ENCODE measurements around the gene NADSYN1. TPM values are rescaled to one million over a fixed set of nuclear protein-coding genes. Genes with fewer than 3 reads are reported as not detected.
"Not testable (repeated sequence)": the region's sequence is repeated elsewhere in the genome, so short reads cannot be mapped to it uniquely, and the experiment has no call there.

The NADSYN1 gene
- total and polyA plus RNA-seq, 2 of the 13 experiments (the other 11 are each of a cell fraction or from before 2014, with no cell fraction given), result 35.7 to 51.5 TPM

DNA sequence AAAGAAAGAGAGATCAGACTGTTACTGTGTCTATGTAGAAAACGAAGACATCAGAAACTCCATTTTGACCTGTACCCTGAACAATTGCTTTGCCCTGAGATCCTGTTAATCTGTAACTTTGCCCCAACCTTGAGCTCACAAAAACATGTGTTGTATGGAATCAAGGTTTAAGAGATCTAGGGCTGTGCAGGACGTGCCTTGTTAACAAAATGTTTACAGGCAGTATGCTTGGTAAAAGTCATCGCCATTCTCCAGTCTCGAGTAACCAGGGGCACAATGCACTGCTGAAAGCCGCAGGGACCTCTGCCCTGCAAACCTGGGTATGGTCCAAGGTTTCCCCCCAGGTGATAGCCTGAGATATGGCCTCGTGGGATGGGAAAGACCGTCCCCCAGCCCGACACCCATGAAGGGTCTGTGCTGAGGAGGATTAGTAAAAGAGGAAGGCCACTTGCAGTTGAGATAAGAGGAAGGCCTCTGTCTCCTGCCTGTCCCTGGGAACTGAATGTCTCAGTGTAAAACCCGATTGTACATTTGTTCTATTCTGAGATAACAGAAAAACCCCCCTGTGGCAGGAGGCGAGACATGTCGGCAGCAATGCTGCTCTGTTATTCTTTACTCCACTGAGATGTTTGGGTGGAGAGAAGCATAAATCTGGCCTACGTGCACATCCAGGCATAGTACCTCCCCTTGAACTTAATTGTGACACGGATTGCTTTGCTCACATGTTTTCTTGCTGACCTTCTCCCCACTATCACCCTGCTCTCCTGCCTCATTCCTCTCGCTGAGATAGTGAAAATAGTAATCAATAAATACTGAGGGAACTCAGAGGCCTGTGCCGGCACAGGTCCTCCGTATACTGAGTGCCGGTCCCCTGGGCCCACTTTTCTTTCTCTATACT lies 82.0 kb downstream of the NADSYN1 start (continued):
- TF ChIP-seq ZNF761 (CRISPR knock-in tag; conservative IDR thresholded peaks at IDR 0.05) (0 out of 2 replicates have a peak, but pooled peaks have one; percentile 28), KDM6A (CRISPR knock-in tag; IDR thresholded peaks at IDR 0.05; ENCODE audit: low read depth) (peak; percentile 26; the same call in 1 of the 2 replicates), THAP11 (CRISPR knock-in tag; IDR thresholded peaks at IDR 0.05) (peak; percentile 22; the same call in 1 of the 2 replicates), ZSCAN31 (CRISPR knock-in tag; IDR thresholded peaks at IDR 0.05; ENCODE audit: low read depth) (0 out of 2 replicates have a peak, but pooled peaks have one; percentile 26), NONO (CRISPR knock-in tag; conservative IDR thresholded peaks at IDR 0.05) (0 out of 2 replicates have a peak, but pooled peaks have one; percentile 49), TFDP2 (CRISPR knock-in tag; IDR thresholded peaks at IDR 0.05) (0 out of 2 replicates have a peak, but pooled peaks have one; percentile 3), ZBTB38 (CRISPR knock-in tag; IDR thresholded peaks at IDR 0.05) (0 out of 2 replicates have a peak, but pooled peaks have one; percentile 33), ZSCAN21 (CRISPR knock-in tag; IDR thresholded peaks at IDR 0.05; ENCODE audit: borderline replicate concordance) (peak; percentile 32; the same call in 1 of the 2 replicates), FOXA3 (CRISPR knock-in tag; IDR thresholded peaks at IDR 0.05) (peak; percentile 56), ZSCAN9 (CRISPR knock-in tag; IDR thresholded peaks at IDR 0.05; ENCODE audit: borderline replicate concordance) (peak; percentile 9; the same call in 1 of the 2 replicates), TEAD3 (CRISPR knock-in tag; optimal IDR thresholded peaks at IDR 0.05; ENCODE audit: borderline replicate concordance) (peak; percentile 77), IRF9 (CRISPR knock-in tag; IDR thresholded peaks at IDR 0.05; ENCODE audit: borderline replicate concordance) (peak; percentile 42; the same call in 1 of the 2 replicates), MLX (CRISPR knock-in tag; IDR thresholded peaks at IDR 0.05) (peak; percentile 81), MYC (CRISPR knock-in tag; IDR thresholded peaks at IDR 0.05; ENCODE audit: borderline replicate concordance) (peak; percentile 62; the same call in 1 of the 2 replicates), ZBTB39 (CRISPR knock-in tag; IDR thresholded peaks at IDR 0.05) (peak; percentile 87; the same call in 1 of the 2 replicates), PITX1 (CRISPR knock-in tag; IDR thresholded peaks at IDR 0.05) (peak; percentile 72)
- TF ChIP-seq, protein P1, sequence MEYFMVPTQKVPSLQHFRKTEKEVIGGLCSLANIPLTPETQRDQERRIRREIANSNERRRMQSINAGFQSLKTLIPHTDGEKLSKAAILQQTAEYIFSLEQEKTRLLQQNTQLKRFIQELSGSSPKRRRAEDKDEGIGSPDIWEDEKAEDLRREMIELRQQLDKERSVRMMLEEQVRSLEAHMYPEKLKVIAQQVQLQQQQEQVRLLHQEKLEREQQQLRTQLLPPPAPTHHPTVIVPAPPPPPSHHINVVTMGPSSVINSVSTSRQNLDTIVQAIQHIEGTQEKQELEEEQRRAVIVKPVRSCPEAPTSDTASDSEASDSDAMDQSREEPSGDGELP (IDR thresholded peaks at IDR 0.05; ENCODE audit: borderline replicate concordance, low read depth), result peak; percentile 43; the same call in 1 of the 2 replicates
- TF ChIP-seq NONO (IDR thresholded peaks at IDR 0.05), result not testable (repeated sequence)
- TF ChIP-seq, protein P2, sequence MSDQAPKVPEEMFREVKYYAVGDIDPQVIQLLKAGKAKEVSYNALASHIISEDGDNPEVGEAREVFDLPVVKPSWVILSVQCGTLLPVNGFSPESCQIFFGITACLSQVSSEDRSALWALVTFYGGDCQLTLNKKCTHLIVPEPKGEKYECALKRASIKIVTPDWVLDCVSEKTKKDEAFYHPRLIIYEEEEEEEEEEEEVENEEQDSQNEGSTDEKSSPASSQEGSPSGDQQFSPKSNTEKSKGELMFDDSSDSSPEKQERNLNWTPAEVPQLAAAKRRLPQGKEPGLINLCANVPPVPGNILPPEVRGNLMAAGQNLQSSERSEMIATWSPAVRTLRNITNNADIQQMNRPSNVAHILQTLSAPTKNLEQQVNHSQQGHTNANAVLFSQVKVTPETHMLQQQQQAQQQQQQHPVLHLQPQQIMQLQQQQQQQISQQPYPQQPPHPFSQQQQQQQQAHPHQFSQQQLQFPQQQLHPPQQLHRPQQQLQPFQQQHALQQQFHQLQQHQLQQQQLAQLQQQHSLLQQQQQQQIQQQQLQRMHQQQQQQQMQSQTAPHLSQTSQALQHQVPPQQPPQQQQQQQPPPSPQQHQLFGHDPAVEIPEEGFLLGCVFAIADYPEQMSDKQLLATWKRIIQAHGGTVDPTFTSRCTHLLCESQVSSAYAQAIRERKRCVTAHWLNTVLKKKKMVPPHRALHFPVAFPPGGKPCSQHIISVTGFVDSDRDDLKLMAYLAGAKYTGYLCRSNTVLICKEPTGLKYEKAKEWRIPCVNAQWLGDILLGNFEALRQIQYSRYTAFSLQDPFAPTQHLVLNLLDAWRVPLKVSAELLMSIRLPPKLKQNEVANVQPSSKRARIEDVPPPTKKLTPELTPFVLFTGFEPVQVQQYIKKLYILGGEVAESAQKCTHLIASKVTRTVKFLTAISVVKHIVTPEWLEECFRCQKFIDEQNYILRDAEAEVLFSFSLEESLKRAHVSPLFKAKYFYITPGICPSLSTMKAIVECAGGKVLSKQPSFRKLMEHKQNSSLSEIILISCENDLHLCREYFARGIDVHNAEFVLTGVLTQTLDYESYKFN (CRISPR knock-in tag; conservative IDR thresholded peaks at IDR 0.05), result peak; percentile 81
